CD4-positive, alpha-beta T cell treated with Interleukin-15 for 4 hours (primary cell): Measurements from ENCODE around the gene HNRNPC.

Experiments
- DNase-seq: peaks from one replicate; pipeline ENCODE4 v3.0.0-alpha.2; 2020; ENCODE audit warnings: low spot score

Gene HNRNPC

GRCh38 chr14:21210023-21210422 lies 59.2 kb downstream of the HNRNPC start:
- no peak for DNase-seq

DNA sequence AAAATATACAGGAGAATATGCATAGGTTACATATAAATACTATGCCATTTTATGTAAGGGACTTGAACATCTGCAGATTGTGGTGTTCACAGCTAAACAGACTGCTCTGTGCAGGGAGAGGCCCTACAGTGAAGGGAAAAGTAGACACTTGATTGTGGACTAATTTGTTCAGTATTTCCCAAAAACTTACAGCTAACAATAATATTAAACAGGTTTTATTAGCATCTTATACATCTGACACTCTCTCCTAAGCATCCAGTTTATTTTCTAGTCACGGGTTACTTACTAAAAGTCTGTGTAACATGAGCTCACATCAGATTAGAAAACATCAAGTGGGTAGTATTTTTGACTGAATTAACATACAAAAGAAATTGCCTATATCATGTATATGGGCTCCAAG lies 60.1 kb downstream of the HNRNPC start:
- DNase-seq, result no peak

GRCh38 chr14:21208554-21208953 lies 60.7 kb downstream of the HNRNPC start:
- no peak for DNase-seq

GRCh38 chr14:21206753-21207684 lies 62.2 kb downstream of the HNRNPC start:
- no peak for DNase-seq

DNA sequence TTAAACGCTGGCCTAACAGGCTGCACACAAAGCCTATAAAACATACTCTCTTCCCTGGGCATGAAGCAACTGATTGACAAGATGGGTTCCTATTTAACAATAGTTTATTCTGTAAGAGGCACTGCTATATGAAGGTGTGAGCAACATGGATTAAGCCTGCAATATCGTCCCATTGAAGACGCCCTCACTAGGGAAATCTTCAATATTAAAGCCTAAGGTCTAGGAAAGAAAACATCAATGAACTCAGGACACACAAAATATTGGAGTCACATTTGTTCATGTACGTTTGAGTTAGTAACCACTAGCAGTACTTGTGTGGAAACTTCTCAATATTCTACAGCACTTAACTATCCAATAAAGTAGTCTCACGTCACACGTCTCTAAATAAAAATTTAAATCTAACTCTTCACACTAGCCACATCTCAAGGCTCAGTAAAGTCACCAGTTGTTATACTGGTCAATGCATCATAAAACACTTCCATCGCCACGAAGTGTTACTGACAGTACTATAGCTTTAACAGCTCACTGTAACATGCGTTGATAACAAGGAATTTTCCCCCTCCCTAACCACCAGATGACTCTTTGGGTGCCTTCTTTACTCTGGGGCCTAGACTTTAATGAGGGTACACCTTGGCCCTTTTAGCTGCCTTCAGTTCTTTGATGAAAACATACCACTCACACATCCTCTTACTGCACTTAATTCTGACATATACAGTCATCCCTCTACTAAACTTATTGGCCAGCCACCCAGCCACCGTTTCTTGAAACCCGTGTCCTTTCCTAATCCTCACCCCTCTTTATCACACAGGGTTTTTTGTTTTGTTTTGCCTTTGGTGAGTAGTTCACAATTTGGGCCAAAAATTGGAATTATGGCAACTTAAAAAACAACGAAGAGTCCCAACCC lies 63.3 kb downstream of the HNRNPC start:
- no peak for DNase-seq

GRCh38 chr14:21205026-21205677 lies 64.1 kb downstream of the HNRNPC start:
- DNase-seq, result no peak

DNA sequence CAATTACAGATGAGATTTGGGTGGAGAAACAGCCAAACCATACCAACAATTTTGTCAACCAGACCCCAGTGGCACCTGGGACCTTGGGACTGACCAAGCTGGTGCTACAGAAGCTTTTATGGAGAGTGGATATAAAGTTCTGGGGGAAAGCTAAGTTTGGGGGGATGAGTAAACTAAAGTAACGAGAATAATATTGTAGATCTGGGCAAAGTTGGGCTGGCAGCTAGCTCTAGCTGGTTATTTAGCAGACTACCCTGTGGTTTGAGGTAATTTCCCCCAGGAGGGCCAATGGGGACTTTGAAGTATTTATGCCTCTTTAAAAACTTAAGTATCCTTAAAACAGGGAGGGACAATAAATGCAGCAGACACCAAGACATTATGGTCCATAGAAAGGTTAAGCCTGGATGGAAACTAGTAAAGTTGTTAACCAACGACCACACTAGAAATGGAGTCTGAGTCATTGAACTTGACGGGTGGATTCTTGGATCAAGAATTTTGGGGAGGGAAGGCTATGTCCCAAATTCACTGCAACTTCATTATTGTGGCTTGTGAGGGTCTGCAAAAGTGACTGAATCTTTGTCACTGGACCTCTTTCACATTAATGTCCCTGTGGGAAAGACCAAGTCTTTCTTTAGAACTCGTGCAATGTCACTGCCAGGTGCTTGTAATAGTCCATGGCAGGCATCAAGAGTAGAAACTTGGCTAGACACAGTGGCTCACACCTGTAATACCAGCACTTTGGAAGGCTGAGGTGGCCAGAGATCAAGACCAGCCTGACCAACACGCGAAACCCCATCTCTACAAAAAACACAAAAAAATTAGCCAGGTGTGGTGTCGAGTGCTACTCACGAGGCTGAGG lies 64.8 kb downstream of the HNRNPC start:
- no peak for DNase-seq

DNA sequence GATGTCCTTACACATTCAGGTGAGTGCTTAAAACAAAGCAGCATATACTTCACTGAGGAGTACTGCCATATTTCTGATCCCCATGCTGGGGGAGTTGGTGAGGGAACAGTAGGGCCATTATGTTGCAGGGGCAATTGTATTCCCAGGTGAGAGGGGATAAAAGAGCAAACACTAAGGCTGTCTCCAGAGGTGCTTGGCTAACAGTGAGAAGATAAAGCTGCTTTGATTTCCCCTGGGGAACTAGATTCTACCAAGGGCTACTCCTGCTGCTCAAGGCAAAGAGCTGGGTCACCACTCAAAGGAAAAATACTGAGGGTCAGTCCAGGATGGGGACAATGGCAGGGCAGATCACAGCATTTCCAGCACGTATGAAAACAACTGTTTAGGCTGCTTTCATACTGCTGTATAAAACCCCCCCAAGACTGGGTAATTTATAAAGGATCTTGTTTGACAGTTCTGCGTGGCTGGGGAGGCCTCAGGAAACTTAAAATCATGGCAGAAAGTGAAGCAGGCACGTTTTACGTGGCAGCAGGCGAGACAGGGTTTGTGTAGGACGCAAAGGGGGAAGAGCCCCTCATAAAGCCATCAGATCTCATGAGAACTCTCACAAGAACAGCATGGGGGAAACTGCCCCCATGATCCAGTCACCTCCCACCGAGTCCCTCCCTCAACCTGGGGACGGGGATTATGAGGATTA lies 65.6 kb downstream of the HNRNPC start:
- DNase-seq, result no peak

DNA sequence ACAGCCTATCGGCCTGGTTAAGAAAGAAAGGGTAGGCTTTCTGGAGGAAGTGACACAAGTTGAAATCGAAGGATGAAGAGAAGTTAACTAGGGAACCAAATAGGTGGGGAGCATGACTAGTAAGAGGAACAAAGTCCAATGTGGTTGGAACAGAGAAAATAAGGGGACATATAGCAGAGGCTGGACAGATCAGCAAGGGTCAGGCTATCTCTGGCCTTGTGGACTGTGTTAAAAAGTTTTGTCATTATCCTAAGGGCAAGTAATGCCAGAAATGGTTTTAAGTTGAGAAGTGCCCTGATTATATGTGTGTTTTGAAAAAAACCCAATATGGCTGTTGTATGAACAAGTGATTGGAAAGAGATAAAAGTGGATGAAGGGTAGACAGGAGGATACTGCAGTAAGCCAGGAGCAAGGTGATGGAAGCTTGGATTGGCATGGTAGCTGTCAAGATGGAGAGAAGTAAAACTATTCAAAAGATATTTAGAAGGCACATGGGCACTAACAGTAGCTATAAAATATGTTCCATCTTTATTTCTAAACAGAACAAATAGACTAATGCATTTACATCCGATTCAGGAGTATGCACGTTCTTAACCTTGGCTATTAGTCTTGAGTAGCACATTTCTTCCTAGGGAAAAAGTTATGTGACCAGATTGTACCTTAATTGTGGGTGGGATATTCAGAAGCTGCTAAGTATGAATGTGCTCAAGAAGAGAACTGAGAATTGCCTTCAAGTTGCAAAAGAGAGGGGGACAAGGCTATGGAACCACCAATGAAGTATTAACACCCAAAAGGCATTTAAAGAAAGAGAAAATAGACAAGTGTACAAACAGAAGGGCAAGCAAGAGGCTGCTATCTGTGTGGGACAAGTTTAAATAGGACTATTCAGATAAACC lies 66.5 kb downstream of the HNRNPC start:
- DNase-seq, result no peak

- DNase-seq, result no peak
Observed at GRCh38 chr14:21201732-21202462, 67.3 kb downstream of the HNRNPC start.

GRCh38 chr14:21200752-21201461 lies 68.3 kb downstream of the HNRNPC start:
- DNase-seq, result no peak

DNA sequence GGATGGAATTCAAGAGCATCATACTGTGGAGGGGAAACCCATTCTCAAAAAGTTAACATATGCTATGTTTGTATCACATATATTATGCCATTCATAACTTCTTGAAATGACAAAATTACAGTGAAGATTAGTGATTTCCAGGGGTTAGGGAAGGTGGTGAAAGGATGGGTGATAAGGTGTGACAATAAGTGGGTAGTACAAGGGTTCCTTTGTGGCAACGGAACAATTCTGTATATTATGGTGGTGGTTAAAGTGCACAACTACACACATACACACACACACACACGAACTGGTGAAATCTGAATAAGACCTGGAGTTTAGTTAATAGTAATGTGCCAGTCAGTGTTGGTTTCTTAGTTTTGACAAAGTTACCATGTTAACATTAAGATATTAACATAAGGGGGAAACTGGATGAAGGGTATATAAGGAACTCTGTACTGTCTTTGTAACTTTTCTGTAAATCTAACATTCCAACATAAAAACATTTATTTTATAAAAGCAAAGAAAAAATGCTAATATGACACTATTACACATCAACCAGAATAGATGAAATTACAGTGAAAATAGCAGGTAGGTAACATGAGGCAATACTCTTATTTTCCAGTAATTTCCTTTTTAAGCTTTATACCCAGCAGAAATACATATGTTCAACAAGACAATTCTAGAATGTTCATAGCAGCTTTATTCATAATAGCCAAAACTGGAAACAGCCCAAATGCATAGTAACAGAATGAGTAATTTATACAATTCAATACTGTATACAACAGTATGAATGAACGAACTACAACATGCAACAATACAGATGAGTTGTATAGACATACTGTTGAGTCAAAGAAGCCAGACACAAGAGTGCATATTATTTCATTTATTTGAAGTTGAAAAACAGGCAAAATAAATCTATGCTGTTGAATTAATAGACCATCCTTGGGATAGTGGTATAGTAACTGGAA lies 69.4 kb downstream of the HNRNPC start:
- DNase-seq, result no peak

- no peak for DNase-seq
Observed at GRCh38 chr14:21197418-21198205, 71.6 kb downstream of the HNRNPC start.

DNA sequence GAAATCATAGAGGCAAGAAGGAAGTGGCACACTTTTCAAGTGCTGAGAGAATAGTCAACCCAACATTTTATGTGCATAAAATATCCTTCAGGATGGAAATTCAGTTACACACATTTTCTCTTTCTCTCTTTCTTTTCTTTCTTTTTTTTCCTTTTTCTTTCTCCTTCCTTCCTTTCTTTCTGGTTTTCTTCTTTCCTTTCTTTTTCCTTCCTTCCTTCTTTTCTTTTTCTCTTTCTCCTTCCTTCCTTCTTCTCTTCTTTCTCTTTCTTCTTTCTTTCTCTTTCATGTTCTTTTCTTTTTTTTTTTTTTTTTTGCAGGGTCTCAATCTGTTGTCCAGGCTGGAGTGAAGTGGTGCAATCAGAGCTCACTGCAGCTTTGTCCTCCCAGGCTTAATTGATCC lies 74.6 kb downstream of the HNRNPC start:
- no peak for DNase-seq

DNA sequence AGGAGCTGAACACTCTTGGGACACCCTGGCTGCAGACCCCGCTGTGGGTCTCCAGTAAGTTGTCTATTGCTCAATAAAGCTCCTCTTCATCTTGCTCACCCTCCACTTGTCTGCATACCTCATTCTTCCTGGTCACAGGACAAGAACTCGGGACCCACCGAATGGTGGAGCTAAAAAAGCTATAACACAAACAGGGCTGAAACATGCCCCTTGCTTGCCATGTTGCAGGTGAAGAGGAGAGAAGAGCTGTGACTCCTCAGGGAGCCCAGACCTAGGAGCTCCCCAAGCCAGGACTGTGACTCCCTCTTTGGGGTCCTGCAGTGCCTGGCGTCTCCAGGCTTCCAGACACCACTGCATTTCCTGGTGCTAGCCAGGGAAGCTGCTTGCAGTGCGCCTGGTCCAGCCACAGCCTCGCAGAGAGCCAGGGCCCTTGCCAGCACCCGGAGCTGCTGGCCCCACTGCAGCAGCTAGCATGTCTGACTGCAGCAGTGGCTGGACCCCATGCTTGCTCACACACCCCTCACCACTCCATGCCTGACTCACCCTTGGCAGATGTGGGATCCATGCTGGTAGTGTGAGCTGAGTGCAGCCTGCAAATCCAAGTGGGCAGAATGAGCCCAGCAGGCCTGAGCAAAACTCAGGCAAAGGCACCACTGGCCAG lies 76.2 kb downstream of the HNRNPC start:
- DNase-seq, result no peak

GRCh38 chr14:21192447-21192822 lies 76.8 kb downstream of the HNRNPC start:
- DNase-seq, result no peak
